ENCODE data around the gene NLGN4X.

NLGN4X gene

GRCh38 chrX:5857232-5857631, 371.4 kb downstream of the NLGN4X start:
- DNase-seq (ENCODE audit: low read depth), result no peak

GRCh38 chrX:5852941-5853340, 375.7 kb downstream of the NLGN4X start:
- no peak for DNase-seq (ENCODE audit: low read depth)

GRCh38 chrX:5842601-5843000, 386.1 kb downstream of the NLGN4X start:
- DNase-seq (ENCODE audit: low read depth), result no peak
